ENCODE measurements around the gene FMO2. TPM values are rescaled to one million over a fixed set of nuclear protein-coding genes. Genes with fewer than 3 reads are reported as not detected.

The FMO2 gene
- total and polyA plus RNA-seq, 2 of the 8 experiments (the other 6 are each of a cell fraction or from before 2014, with no cell fraction given) = not detected

DNA sequence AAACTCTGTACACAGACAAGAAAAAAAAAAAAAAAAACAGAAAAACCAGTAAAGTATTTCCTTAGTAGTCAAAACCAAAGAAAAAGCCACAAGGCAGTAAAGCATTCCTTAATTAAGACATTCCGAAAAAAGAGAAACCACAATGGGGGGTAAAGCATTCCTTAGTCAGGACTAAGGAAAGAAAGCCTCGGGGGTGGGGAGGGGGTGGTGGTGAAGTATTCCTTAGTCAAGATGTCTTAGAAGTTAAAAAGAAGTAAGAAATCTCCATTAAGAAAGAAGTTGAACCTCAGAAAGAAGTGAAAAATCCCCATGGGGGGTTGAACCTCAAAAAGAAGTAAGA lies 35.0 kb downstream of the FMO2 start:
- H3K18ac ChIP-seq (ENCODE audit: extremely low read depth, low read length) = no peak overlapping the region; the same call in 1 of the 2 replicates
- H2BK5ac ChIP-seq (ENCODE audit: low read depth, low read length) = peak overlapping the region; percentile 98
- peak overlapping the region; percentile 94; the same call in 1 of the 2 replicates for H2AK5ac ChIP-seq (ENCODE audit: low read depth, low read length)
- H3K9me3 ChIP-seq (ENCODE audit: insufficient read depth in 2 of 2, low read depth in 1 of 2, low read length in 1 of 2) = peaks cover 5 to 6% of the 10 kb centered on the region in 2 experiments; a peak in 2 of 4 replicates
- no peak overlapping the region for H3K14ac ChIP-seq (ENCODE audit: insufficient read length)
- 0% methylated on average over 2 of the region's 2 CpGs; no CpG with 5 or more reads in 1 of the 2 experiments for WGBS, 2 experiments (ENCODE audit: extremely low coverage in 1 of 2, insufficient coverage in 1 of 2, insufficient read length in 1 of 2, insufficient replicate concordance in 2 of 2, low coverage in 1 of 2, low lambda C conversion rate in 2 of 2, missing lambda C conversion rate in 1 of 2)
- no peaks in the 10 kb centered on the region for H3K27me3 ChIP-seq (replicated peaks in 1 of 4; ENCODE audit: control insufficient read depth in 3 of 4, extremely low read depth in 1 of 4, insufficient read depth in 3 of 4, low read length in 3 of 4)
- H4K5ac ChIP-seq (ENCODE audit: insufficient read length, low read depth, low read length) = peak overlapping the region; percentile 90
- DNase-seq (ENCODE audit: low read depth in 1 of 2, low spot score in 2 of 2) = peak in 1 of 2 experiments; percentile 62
- no peak overlapping the region for H2BK20ac ChIP-seq (ENCODE audit: low read length)
- peak; percentile 73 for FAIRE-seq
- H4K20me1 ChIP-seq (replicated peaks in 1 of 2; ENCODE audit: control insufficient read depth in 1 of 2, insufficient read depth in 2 of 2, low read length in 2 of 2) = no peaks in the 10 kb centered on the region
- no peak overlapping the region for H4K8ac ChIP-seq (ENCODE audit: extremely low read depth, insufficient read depth, low read length)
- H2BK120ac ChIP-seq (replicated peaks; ENCODE audit: low read depth, low read length) = no peak overlapping the region
- peaks cover 2 to 19% (median 14%) of the 10 kb centered on the region in 4 experiments; a peak in 6 of 7 replicates for H3K4me1 ChIP-seq (replicated peaks in 1 of 4; ENCODE audit: control insufficient read depth in 3 of 4, insufficient read depth in 4 of 4, low read length in 3 of 4)
- H3K23me2 ChIP-seq (ENCODE audit: low read depth, low read length) = no peaks in the 10 kb centered on the region; the same call in 1 of the 2 replicates
- H3K4me2 ChIP-seq (ENCODE audit: insufficient read depth in 1 of 2, low read depth in 2 of 2, low read length in 2 of 2) = peak overlapping the region; percentile 60 to 62
- no peak overlapping the region for H2AFZ ChIP-seq (ENCODE audit: low read length)
- peak overlapping the region; percentile 99; the same call in 1 of the 2 replicates for H2BK12ac ChIP-seq (ENCODE audit: low read depth, low read length)
- peak overlapping the region; percentile 77 for H3K27ac ChIP-seq (ENCODE audit: low read depth, low read length)
- no peak overlapping the region for H3K4ac ChIP-seq (replicated peaks; ENCODE audit: insufficient read length, low read depth, low read length)
- peak overlapping the region in 1 of 4 experiments; percentile 62; a peak in 2 of 7 replicates for H3K9ac ChIP-seq (replicated peaks in 1 of 4; ENCODE audit: extremely low read depth in 1 of 4, low read depth in 3 of 4, low read length in 3 of 4)
- no peaks in the 10 kb centered on the region for H3K79me2 ChIP-seq (ENCODE audit: control insufficient read depth in 1 of 2, insufficient read depth in 2 of 2, low read length in 2 of 2)
- H2BK15ac ChIP-seq (ENCODE audit: low read length) = no peak overlapping the region
- no peak overlapping the region for H3K23ac ChIP-seq (ENCODE audit: insufficient read length)
- H3K36me3 ChIP-seq (ENCODE audit: control insufficient read depth in 2 of 4, insufficient read depth in 4 of 4, low read length in 3 of 4) = peaks cover 0 to 7% (median 3%) of the 10 kb centered on the region in 4 experiments; a peak in 2 of 8 replicates
- H4K91ac ChIP-seq (replicated peaks; ENCODE audit: insufficient read length, low read length) = no peak overlapping the region
- no peaks in the 10 kb centered on the region for H3K79me1 ChIP-seq (ENCODE audit: low read depth, low read length)
- ChIA-PET POLR2A (ENCODE audit: partially characterized antibody) (interaction anchor here (0.9 kb wide), 1 partner anchor 177 kb away, joined by 4 read pairs; no protein-coding TSS in a partner anchor), CTCF (ENCODE audit: partially characterized antibody) (no interaction called here)
- H3K56ac ChIP-seq (replicated peaks; ENCODE audit: insufficient read length, low read depth, low read length) = peak overlapping the region; percentile 59
- peak overlapping the region in 3 of 4 experiments; percentile 17 to 54 (median 35); a peak in 5 of 8 replicates for H3K4me3 ChIP-seq (ENCODE audit: extremely low read depth in 1 of 4, insufficient read depth in 2 of 4, low read depth in 3 of 4, low read length in 4 of 4)
- TF ChIP-seq MAFK (IDR thresholded peaks at IDR 0.05; ENCODE audit: low read depth, low read length) = peak; percentile 9; the same call in 1 of the 2 replicates

Data from H1 (cell line).